B cell (primary cell): ENCODE measurements around the gene PTPRN2. TPM values are rescaled to one million over a fixed set of nuclear protein-coding genes. Genes with fewer than 3 reads are reported as not detected.

Experiments used
- ATAC-seq: fragments of 200-7000 bp; cut with Tn5 transposase; one replicate; pipeline ENCODE4 v1.10.0; 2021; ENCODE audit warnings: low read depth, mild to moderate bottlenecking, moderate number of reproducible peaks, moderate library complexity
- CTCF ChIA-PET: fragments of 350-600 bp; sonication (Branson Sonifier 250); formaldehyde crosslinking; loops from one replicate; lab custom pipeline; 2021; ENCODE audit warnings: antibody characterized with exemption, inconsistent platforms; lab: Charles Lee
- POLR2A ChIA-PET: fragments of 350-600 bp; sonication (Branson Sonifier 250); formaldehyde crosslinking; loops from one replicate; lab custom pipeline; 2021; ENCODE audit warnings: antibody characterized with exemption; lab: Charles Lee
- DNase-seq: peaks from one replicate; pipeline ENCODE4 v3.0.0; 2013
- H2AFZ ChIP-seq: 2 replicates; pipeline ENCODE4 v1.6.1; 2012; ENCODE audit warnings: mild to moderate bottlenecking, low read depth, low read length; ENCODE audit not compliant: insufficient read depth, poor library complexity, severe bottlenecking
- H3K27ac ChIP-seq, 2 donors: 1 replicate in 1 of 2; 2 replicates in 1 of 2; pipeline ENCODE4 v1.5.1; 2012 to 2013; ENCODE audit warnings: low read length in 2 of 2, mild to moderate bottlenecking in 2 of 2, moderate library complexity in 1 of 2
- H3K27me3 ChIP-seq, 4 experiments: fragments of 200-600 bp in 1 of 4; sonication (generic) in 1 of 4; replicated peaks in 1 of 4; 1 replicate in 2 of 4; 2 replicates in 2 of 4; pipeline versions ENCODE4 v1.6.1 to v1.7.0; 2013 to 2016; ENCODE audit warnings: low read length in 3 of 4, mild to moderate bottlenecking in 2 of 4, mixed read lengths in 1 of 4, moderate library complexity in 1 of 4; ENCODE audit not compliant: insufficient read depth in 4 of 4, control insufficient read depth in 3 of 4; ENCODE audit errors: control extremely low read depth in 1 of 4
- H3K36me3 ChIP-seq, 2 experiments: replicated peaks in 1 of 2; 1 replicate in 1 of 2; 2 replicates in 1 of 2; pipeline versions ENCODE4 v1.6.1 to v1.7.1; 2013; ENCODE audit warnings: low read length in 1 of 2; ENCODE audit not compliant: insufficient read depth in 2 of 2, control insufficient read depth in 1 of 2; ENCODE audit errors: control extremely low read depth in 1 of 2, extremely low read depth in 1 of 2
- H3K4me1 ChIP-seq, 2 donors: fragments of 200-600 bp in 1 of 2; sonication (generic) in 1 of 2; 1 replicate in 1 of 2; 2 replicates in 1 of 2; pipeline versions ENCODE4 v1.5.1 to v1.6.1; 2013 to 2017; ENCODE audit warnings: low read length in 2 of 2; ENCODE audit not compliant: control insufficient read depth in 2 of 2, insufficient read depth in 2 of 2
- H3K4me2 ChIP-seq: replicated peaks from 2 replicates; pipeline ENCODE3; 2012; ENCODE audit warnings: mild to moderate bottlenecking, low read depth, low read length; ENCODE audit not compliant: poor library complexity, severe bottlenecking
- H3K4me3 ChIP-seq, 5 experiments: fragments of 200-600 bp in 1 of 5; sonication (generic) in 1 of 5; 1 replicate in 3 of 5; 2 replicates in 2 of 5; pipeline versions ENCODE4 v1.5.1 to v1.7.0; 2011 to 2016; ENCODE audit warnings: low read length in 4 of 5, mild to moderate bottlenecking in 4 of 5, low read depth in 2 of 5, control low read depth in 1 of 5, moderate library complexity in 1 of 5; ENCODE audit not compliant: insufficient read depth in 1 of 5; ENCODE audit errors: control extremely low read depth in 1 of 5, extremely low read depth in 1 of 5
- H3K79me2 ChIP-seq: fragments of 200-600 bp; sonication (generic); one replicate; pipeline ENCODE4 v1.6.0; 2016; ENCODE audit warnings: low read length; ENCODE audit not compliant: control insufficient read depth, insufficient read depth
- H3K9ac ChIP-seq: fragments of 200-600 bp; sonication (generic); 2 replicates; pipeline ENCODE4 v1.6.1; 2017; ENCODE audit warnings: mild to moderate bottlenecking, low read length, moderate library complexity
- H3K9me3 ChIP-seq, 3 donors: one replicate each; pipeline versions ENCODE4 v1.6.1 to v1.7.1; 2013; ENCODE audit warnings: low read length in 2 of 3; ENCODE audit not compliant: control insufficient read depth in 2 of 3, insufficient read depth in 1 of 3; ENCODE audit errors: control extremely low read depth in 1 of 3
- H4K20me1 ChIP-seq: 2 replicates; pipeline ENCODE4 v1.6.0; 2012; ENCODE audit warnings: mild to moderate bottlenecking, low read length; ENCODE audit not compliant: insufficient read depth, control insufficient read depth, poor library complexity, severe bottlenecking
- H3K27ac Mint-ChIP-seq: one replicate; pipeline ENCODE4 v1.8.0; 2021; ENCODE audit warnings: mixed read lengths
- H3K27me3 Mint-ChIP-seq: one replicate; pipeline ENCODE4 v1.8.0; 2021; ENCODE audit warnings: mixed read lengths
- H3K4me1 Mint-ChIP-seq: one replicate; pipeline ENCODE4 v1.8.0; 2021; ENCODE audit warnings: mixed read lengths
- H3K4me3 Mint-ChIP-seq: one replicate; pipeline ENCODE4 v1.8.0; 2021; ENCODE audit warnings: mixed read lengths
- H3K9me3 Mint-ChIP-seq: one replicate; pipeline ENCODE4 v1.8.0; 2022; ENCODE audit warnings: mixed read lengths; ENCODE audit not compliant: insufficient read depth
- EZH2 ChIP-seq: IDR thresholded peaks from 2 replicates; pipeline ENCODE4 v1.6.1; 2012; ENCODE audit warnings: borderline replicate concordance, low read depth, mild to moderate bottlenecking, moderate library complexity, low read length; ENCODE audit not compliant: insufficient read depth, poor library complexity, severe bottlenecking
- WGBS: methylation state at CpG from one replicate; pipeline ENCODE4 v1.1.5; 2013; ENCODE audit warnings: missing lambda C conversion rate; ENCODE audit not compliant: insufficient coverage; 5-methylcytosine and 5-hydroxymethylcytosine counted together
- intact Hi-C: fragments of 100-400 bp; cut with micrococcal nuclease; formaldehyde crosslinking; loops from one replicate; pipeline ENCODE4 v1.10.0; 2022
- polyA plus RNA-seq: library from polyadenylated mRNA; depleted of rRNA; stranded (reverse); fragments of >200 nt; gene quantifications from 2 replicates; pipeline ENCODE4 v1.2.3, GENCODE V29; 2012
- total RNA-seq, 2 donors: library from RNA; stranded (reverse); fragments of 120-200 nt in 1 of 2; gene quantifications; 1 replicate in 1 of 2; 2 replicates in 1 of 2; pipeline versions ENCODE4 v1.2.3 to v1.2.4, GENCODE V29; 2013 to 2022
- TF ChIP-seq, protein P1 (sequence below): fragments of 200-600 bp; IDR thresholded peaks from one replicate; pipeline ENCODE4 v1.8.0; 2022; ENCODE audit warnings: antibody characterized with exemption, mild to moderate bottlenecking

The PTPRN2 gene
- total and polyA plus RNA-seq, 2 donors (not counting 1 experiment from before 2014, with no cell fraction given), result 2.0 to 5.0 TPM

DNA sequence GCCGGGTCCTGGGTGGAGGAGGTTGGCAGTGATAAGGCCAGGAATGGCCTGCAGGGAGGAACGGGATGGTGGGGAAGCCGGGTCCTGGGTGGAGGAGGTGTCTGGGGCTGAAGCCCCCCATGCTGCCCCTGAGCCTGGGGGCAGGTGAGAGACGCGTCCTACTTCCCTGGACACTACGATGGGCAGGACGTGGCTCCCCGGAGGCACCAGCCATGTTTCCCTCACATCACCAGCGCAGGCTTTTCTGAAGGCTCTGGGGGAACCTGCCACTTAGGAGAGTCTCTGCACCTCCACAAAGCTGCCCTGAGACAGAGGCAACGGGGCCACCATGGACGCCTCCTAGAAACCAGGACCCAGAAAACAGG lies 926.0 kb downstream of the PTPRN2 start:
- no peak for ATAC-seq
- Mint-ChIP-seq H3K4me1 (peaks cover 10% of the 10 kb centered on the region), H3K27me3 (no peaks in the 10 kb centered on the region), H3K27ac (no peak overlapping the region), H3K4me3 (no peak overlapping the region), H3K9me3 (no peaks in the 10 kb centered on the region)
- H3K27ac ChIP-seq, result no peak overlapping the region
- TF ChIP-seq, protein P1, sequence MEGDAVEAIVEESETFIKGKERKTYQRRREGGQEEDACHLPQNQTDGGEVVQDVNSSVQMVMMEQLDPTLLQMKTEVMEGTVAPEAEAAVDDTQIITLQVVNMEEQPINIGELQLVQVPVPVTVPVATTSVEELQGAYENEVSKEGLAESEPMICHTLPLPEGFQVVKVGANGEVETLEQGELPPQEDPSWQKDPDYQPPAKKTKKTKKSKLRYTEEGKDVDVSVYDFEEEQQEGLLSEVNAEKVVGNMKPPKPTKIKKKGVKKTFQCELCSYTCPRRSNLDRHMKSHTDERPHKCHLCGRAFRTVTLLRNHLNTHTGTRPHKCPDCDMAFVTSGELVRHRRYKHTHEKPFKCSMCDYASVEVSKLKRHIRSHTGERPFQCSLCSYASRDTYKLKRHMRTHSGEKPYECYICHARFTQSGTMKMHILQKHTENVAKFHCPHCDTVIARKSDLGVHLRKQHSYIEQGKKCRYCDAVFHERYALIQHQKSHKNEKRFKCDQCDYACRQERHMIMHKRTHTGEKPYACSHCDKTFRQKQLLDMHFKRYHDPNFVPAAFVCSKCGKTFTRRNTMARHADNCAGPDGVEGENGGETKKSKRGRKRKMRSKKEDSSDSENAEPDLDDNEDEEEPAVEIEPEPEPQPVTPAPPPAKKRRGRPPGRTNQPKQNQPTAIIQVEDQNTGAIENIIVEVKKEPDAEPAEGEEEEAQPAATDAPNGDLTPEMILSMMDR, result no peak
- no peak for TF ChIP-seq EZH2
- H2AFZ ChIP-seq, result no peak overlapping the region
- no peak overlapping the region for H3K4me2 ChIP-seq
- H3K4me1 ChIP-seq, result peaks cover 8 to 14% of the 10 kb centered on the region in 2 donors
- H3K4me3 ChIP-seq, result no peak overlapping the region
- intact Hi-C loops, result no loop called here
- no peaks in the 10 kb centered on the region for H4K20me1 ChIP-seq
- CTCF ChIA-PET, result no interaction called here
- no peaks in the 10 kb centered on the region for H3K79me2 ChIP-seq
- H3K9me3 ChIP-seq, result peaks cover 0 to 32% (median 0%) of the 10 kb centered on the region in 3 donors
- no peak overlapping the region for H3K9ac ChIP-seq
- no peaks in the 10 kb centered on the region for H3K27me3 ChIP-seq
- no peak for DNase-seq
- 94% methylated on average over 11 of the region's 11 CpGs for WGBS
- POLR2A ChIA-PET, result no interaction called here
- H3K36me3 ChIP-seq, result no peaks in the 10 kb centered on the region

DNA sequence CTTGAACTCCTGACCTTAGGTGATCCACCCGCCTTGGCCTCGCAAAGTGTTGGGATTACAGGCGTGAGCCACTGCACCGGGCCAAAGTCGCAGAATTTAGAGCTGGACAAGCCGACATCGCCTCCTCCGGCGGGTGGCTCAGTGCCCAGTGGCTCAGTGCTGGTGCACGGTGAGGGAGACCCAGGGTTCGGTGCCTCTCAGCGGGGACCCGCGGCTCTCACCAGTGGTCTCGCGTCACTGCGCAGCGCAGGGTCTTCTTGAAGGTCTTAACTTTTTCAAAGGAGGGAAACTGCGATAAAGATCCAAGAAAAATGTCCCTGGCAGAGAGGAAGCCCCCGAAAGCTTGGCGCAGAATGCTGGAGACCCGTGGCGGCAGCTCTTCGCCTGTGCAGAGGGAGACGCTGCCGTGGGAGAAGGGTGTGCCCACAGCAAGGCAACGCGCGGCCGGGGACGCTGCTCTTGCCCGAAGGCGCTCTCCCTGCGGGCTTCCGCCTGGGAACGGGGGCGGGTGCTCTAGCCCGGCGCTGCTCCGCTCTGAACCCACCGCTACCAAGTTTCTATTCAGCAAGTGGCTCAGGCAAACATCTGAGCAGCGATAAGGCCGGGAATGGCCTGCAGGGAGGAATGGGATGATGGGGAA lies 926.5 kb downstream of the PTPRN2 start:
- TF ChIP-seq, protein P1, result no peak
- TF ChIP-seq EZH2, result no peak

More for the DNA sequence above, 926.5 kb downstream of the PTPRN2 start:
- no peak overlapping the region for H3K4me3 Mint-ChIP-seq
- H3K27me3 Mint-ChIP-seq, result no peaks in the 10 kb centered on the region
- ChIA-PET CTCF (no interaction called here), POLR2A (no interaction called here)
- ATAC-seq, result no peak
- Histone ChIP-seq H3K4me3 (no peak overlapping the region), H3K27ac (no peak overlapping the region), H3K36me3 (no peaks in the 10 kb centered on the region), H3K4me1 (peaks cover 8 to 14% of the 10 kb centered on the region in 2 donors), H2AFZ (no peak overlapping the region), H3K9me3 (peaks cover 0 to 37% (median 0%) of the 10 kb centered on the region in 3 donors), H3K27me3 (no peaks in the 10 kb centered on the region), H3K79me2 (no peaks in the 10 kb centered on the region), H4K20me1 (no peaks in the 10 kb centered on the region), H3K9ac (no peak overlapping the region), H3K4me2 (no peak overlapping the region)
- H3K27ac Mint-ChIP-seq, result no peak overlapping the region
- WGBS, result 92% methylated on average over 43 of the region's 43 CpGs
- peaks cover 10% of the 10 kb centered on the region for H3K4me1 Mint-ChIP-seq
- H3K9me3 Mint-ChIP-seq, result no peaks in the 10 kb centered on the region
- no peak for DNase-seq
- intact Hi-C loops, result no loop called here
